HAP-1 (cell line): Measurements from ENCODE around the gene TGM4.

Source experiments
- DNase-seq, 2 experiments: peaks; one replicate each; pipeline ENCODE4 v3.0.0-alpha.2; 2016 to 2020; ENCODE audit warnings: low spot score in 2 of 2
- H3K27me3 ChIP-seq: fragments of 250-450 bp; sonication (Bioruptor Pico); 2 replicates; pipeline ENCODE4 v1.5.1; 2020; ENCODE audit warnings: low read depth, mild to moderate bottlenecking, moderate library complexity
- H3K36me3 ChIP-seq: fragments of 250-450 bp; sonication (Bioruptor Pico); replicated peaks from 2 replicates; pipeline ENCODE4 v1.5.1; 2020; ENCODE audit warnings: mild to moderate bottlenecking
- H3K4me1 ChIP-seq: fragments of 250-450 bp; sonication (Bioruptor Pico); 2 replicates; pipeline ENCODE4 v1.5.1; 2020; ENCODE audit warnings: mild to moderate bottlenecking
- H3K4me3 ChIP-seq: fragments of 250-450 bp; sonication (Bioruptor Pico); 2 replicates; pipeline ENCODE4 v1.5.1; 2020; ENCODE audit warnings: mild to moderate bottlenecking, moderate library complexity
- H3K9me3 ChIP-seq: fragments of 250-450 bp; sonication (Bioruptor Pico); 2 replicates; pipeline ENCODE4 v1.5.1; 2020; ENCODE audit warnings: mild to moderate bottlenecking, moderate library complexity
- in situ Hi-C: fragments of 300-500 bp; cut with MboI; formaldehyde crosslinking; loops from 3 replicates; pipeline ENCODE4 v1.14.3; 2020; ENCODE audit warnings: low sequenced_read_pairs, inconsistent platforms, mixed read lengths

TGM4 gene

DNA sequence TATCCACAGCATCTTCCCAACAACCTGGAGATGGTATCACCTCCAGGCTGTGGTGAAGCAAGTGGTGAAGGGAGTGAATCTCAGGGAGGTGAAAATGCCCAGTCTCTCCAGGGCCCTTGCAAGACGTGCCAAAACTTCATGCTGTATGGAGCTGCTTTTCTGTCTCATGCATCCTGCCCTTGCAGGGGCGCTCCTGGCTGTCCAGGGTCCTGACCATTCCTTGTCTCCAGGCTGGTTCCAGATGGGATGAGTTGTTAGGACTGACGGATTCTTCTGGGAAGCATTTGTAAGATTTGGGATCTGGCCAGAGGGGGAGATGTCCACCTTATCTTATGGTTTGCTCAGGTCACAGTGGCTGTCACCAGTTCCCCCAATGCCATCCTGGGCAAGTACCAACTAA is 15.8 kb downstream of the TGM4 start:
- no peaks in the 10 kb centered on the region for H3K36me3 ChIP-seq
- in situ Hi-C loops = no loop called here
- H3K9me3 ChIP-seq = no peaks in the 10 kb centered on the region
- no peaks in the 10 kb centered on the region for H3K27me3 ChIP-seq
- no peak for DNase-seq
- no peaks in the 10 kb centered on the region for H3K4me1 ChIP-seq
- no peak overlapping the region for H3K4me3 ChIP-seq

DNA sequence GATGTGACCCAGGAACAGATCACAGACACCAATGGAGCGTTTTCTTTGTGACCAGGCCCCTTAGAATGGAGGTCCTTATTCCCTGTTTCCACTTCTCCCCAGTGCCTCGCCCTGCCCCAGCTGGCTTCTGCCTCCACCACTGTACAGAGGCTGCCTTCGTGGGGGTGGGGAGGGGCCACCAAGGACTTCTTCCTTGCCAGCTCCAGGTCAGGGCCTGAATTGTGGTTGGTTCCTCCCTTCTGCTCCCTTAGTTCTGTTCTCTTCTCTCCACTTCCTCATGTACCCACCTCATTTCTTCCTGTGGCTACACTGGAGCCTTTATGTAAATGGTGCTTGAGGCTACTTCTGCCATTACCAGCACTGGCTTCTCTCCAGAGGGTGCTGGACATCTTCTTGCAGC is 16.4 kb downstream of the TGM4 start:
- H3K27me3 ChIP-seq = no peaks in the 10 kb centered on the region
- no peaks in the 10 kb centered on the region for H3K36me3 ChIP-seq
- no peak for DNase-seq
- H3K4me3 ChIP-seq = no peak overlapping the region
- H3K4me1 ChIP-seq = no peaks in the 10 kb centered on the region
- H3K9me3 ChIP-seq = no peaks in the 10 kb centered on the region
- in situ Hi-C loops = no loop called here

DNA sequence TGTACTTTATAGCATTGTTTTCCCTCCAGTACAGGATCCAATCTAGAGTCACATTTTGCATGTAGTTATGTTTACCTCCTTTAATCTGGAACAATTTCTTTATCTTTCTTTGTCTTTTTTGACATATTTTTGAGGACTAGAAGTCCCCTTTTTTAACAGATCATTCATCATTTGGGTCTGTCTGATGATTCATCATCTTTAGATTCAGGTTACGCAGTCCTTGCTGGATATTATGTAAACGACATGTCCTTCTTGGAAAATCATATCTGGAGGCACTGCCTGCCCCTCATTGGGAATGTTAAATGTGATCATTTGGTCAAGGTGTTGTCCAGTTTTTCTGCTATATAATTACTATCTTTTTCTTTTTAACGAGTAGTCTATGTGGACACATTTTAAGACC is 18.3 kb downstream of the TGM4 start:
- DNase-seq = no peak
- Histone ChIP-seq H3K27me3 (no peaks in the 10 kb centered on the region), H3K4me3 (no peak overlapping the region), H3K36me3 (no peaks in the 10 kb centered on the region), H3K9me3 (no peaks in the 10 kb centered on the region), H3K4me1 (no peaks in the 10 kb centered on the region)
- in situ Hi-C loops = no loop called here

DNA sequence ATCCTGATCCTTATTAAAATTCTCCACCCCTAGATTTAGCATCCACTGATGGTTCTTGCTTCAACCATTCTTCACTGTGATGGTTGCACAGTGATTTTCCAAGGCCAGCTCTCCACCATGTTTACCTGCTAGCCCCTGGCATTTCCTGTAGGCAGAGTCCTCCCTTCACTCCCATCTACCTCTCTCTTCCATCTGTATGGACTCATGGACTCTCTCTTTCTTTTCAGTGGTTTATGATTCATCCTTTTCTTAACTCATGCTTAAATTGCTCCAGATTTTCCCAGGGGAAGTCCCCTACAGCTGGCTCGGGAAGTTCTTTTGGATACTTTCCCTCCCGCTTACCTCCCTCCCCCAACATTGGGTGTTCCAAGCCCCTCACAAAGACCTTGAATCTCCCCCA is 18.7 kb downstream of the TGM4 start:
- no peaks in the 10 kb centered on the region for H3K4me1 ChIP-seq
- H3K36me3 ChIP-seq = no peaks in the 10 kb centered on the region
- in situ Hi-C loops = no loop called here
- DNase-seq = no peak
- H3K27me3 ChIP-seq = no peaks in the 10 kb centered on the region
- H3K9me3 ChIP-seq = no peaks in the 10 kb centered on the region
- H3K4me3 ChIP-seq = no peak overlapping the region

DNA sequence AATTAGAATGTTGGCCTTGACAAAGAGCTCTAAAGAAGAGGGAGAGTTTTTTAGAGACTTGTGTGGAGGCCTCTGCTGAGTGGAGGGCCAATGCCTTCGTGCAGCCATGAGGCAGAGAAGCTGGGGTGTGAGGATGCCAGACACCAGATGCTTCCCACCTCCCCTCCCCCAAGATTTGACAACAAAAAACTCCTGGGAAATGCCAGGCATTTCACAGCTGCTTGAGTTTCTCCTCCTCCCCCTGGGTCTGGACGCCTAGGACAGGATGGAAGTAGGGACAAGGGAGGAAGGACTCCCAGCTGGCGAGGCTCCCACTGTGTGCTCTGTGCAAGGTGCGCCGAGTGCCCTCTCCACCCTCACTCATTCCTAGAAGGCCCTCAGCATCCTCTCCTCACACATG is 20.1 kb downstream of the TGM4 start:
- no peak for DNase-seq
- in situ Hi-C loops = no loop called here
- Histone ChIP-seq H3K36me3 (no peaks in the 10 kb centered on the region), H3K27me3 (no peaks in the 10 kb centered on the region), H3K9me3 (no peaks in the 10 kb centered on the region), H3K4me1 (no peaks in the 10 kb centered on the region), H3K4me3 (no peak overlapping the region)

DNA sequence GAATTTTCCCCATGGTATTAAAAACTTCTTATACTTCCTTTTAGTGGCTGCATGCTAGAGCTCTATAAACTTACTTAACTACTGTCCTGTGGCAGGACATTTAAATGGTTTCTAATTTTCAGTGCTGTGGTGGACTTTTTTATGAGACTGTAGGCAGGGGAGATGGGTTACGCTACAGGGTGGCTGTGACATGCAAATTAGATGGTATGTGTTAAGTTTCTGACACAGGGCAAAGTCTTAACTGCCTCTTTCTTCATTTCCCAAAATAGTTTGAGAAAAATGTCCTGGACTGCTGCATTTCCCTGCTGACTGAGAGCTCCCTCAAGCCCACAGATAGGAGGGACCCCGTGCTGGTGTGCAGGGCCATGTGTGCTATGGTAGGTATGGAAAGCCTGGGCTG is 22.0 kb downstream of the TGM4 start:
- in situ Hi-C loops = no loop called here
- H3K27me3 ChIP-seq = no peaks in the 10 kb centered on the region
- H3K4me3 ChIP-seq = no peak overlapping the region
- DNase-seq = no peak
- no peaks in the 10 kb centered on the region for H3K4me1 ChIP-seq
- H3K9me3 ChIP-seq = no peaks in the 10 kb centered on the region
- H3K36me3 ChIP-seq = no peaks in the 10 kb centered on the region

DNA sequence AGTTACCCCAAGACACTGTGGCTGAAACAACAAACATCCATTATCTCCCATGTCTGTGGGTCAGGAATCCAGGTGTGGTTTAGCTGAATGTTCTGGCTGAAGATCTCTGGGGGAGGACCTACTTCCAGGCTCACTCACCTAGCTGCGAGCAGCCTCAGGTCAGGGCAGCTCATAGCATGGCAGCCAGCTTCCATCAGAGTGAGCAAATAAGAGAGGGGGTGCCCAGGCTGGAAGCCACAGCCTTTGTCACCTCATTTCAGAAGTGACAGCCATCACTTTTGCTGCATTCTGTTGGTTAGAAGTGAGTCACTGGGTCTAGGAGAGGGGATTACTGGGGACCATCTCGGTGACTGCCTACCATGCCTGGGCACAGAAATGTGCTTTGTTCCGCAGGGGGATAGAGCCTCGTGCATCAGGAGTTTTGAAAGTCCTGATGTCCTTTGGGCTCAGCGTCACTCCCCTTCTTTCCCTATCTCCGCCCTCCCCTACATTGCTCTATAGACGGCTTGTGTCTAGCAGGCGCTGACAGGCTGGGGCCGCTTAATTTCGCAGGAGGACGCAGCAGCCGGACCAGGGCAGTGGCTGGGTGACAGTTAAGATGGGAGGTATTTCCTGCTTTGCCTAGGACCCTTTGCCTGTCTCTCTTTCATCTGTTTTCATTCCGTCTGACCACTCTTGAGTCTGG is 25.4 kb downstream of the TGM4 start:
- H3K27me3 ChIP-seq = no peaks in the 10 kb centered on the region
- no peak overlapping the region for H3K4me3 ChIP-seq
- no peaks in the 10 kb centered on the region for H3K9me3 ChIP-seq
- in situ Hi-C loops = no loop called here
- H3K36me3 ChIP-seq = no peaks in the 10 kb centered on the region
- no peak for DNase-seq
- no peaks in the 10 kb centered on the region for H3K4me1 ChIP-seq

DNA sequence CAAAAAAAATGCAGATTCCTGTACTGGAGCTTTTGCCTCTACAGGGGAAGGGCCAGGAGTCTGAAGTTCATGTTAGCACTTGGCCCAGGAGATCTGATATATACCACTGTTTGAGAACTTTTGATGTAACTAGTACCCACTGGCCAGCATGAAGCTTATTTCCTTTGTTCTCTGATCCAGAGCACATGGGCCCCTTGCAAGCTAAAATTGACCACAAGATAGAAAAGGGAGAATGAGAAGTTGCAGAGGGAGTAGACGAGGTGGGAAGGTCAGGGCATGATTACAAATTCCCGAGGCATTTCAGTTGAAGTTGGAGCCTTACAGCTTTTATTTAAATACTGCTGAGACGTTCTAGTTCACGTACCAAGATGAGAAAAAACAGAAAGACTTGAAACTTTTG is 28.2 kb downstream of the TGM4 start:
- no peak for DNase-seq
- no peak overlapping the region for H3K4me3 ChIP-seq
- in situ Hi-C loops = no loop called here

DNA sequence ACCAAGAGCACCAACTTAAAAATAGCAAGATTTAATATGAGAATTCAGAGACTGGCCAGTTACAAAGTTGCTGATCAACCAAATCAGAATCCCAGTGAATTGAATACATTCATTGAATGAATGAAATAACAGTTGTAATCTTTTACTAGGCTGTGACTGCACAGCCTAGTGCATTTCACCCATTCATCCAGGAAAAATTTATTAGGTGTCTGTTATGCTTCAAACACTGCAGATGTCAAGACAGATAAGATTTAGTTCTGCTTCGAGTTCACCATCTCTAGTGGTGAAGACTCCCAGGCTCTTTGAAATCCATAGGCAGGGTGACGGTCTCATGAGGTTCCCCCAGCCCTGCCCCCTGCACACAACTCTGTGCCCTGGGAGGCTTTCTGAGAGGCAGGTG is 28.9 kb downstream of the TGM4 start:
- Histone ChIP-seq H3K4me1 (no peaks in the 10 kb centered on the region), H3K9me3 (no peaks in the 10 kb centered on the region), H3K36me3 (no peaks in the 10 kb centered on the region), H3K4me3 (no peak overlapping the region), H3K27me3 (no peaks in the 10 kb centered on the region)
- DNase-seq = no peak
- in situ Hi-C loops = no loop called here

More for the DNA sequence above, 28.2 kb downstream of the TGM4 start:
- no peaks in the 10 kb centered on the region for H3K36me3 ChIP-seq
- no peaks in the 10 kb centered on the region for H3K4me1 ChIP-seq
- no peaks in the 10 kb centered on the region for H3K27me3 ChIP-seq
- no peaks in the 10 kb centered on the region for H3K9me3 ChIP-seq

DNA sequence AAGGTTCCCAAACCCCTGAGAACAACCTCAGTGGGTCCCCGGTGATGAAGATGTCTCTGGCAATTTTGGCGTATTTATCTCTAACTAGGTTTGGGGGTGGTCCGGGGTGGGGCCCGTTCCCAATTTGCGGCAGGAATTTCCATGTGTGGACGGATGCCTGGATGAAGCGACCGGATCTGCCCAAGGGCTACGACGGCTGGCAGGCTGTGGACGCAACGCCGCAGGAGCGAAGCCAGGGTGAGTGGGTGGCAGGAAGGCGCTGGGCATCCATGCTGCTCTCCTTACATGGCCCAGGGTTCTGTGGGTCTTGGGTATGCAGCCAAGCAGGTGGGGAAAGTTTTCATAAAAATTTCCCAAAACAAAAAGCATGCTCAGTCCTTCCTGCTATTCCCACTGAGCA is 29.3 kb downstream of the TGM4 start:
- Histone ChIP-seq H3K9me3 (no peaks in the 10 kb centered on the region; the same call in 1 of the 2 replicates), H3K4me3 (no peak overlapping the region), H3K4me1 (no peaks in the 10 kb centered on the region), H3K27me3 (no peaks in the 10 kb centered on the region), H3K36me3 (no peaks in the 10 kb centered on the region)
- no peak for DNase-seq
- in situ Hi-C loops = no loop called here

DNA sequence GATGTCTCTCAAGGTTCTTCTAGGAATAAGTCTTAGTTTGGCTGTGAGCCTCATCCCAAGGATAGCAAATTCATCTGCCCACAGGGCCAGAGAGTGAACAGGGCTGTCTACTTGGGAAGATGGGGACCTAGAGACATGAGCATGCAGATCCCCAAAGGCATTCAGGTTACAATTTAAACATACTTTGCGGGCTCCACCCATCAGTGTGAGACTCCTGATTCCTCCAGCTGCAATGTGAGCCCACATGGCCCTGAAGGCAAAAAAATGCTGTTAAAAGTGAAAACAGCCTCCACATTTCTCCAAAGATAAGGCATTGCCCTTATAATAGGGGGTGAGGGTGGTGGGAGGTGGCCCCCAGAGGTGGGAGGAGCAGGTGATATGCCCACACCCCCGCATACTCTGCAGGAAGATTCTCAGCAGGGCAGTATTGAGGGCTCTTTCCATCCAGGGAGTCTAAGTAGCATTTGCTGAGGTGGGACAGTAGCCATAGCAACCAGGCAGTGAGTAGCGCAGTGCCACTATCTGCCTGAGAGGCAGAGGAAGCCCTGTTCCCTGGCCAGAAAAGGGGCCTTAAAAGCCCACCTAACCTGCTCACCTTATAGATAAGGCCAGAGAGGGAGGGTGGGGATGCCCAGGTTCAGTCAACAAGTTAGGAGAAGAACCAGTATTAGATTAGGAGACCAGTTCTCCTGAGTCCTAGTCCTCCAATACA is 31.2 kb downstream of the TGM4 start:
- Histone ChIP-seq H3K4me3 (no peak overlapping the region), H3K9me3 (no peaks in the 10 kb centered on the region; the same call in 1 of the 2 replicates), H3K27me3 (peaks cover 2% of the 10 kb centered on the region), H3K4me1 (no peaks in the 10 kb centered on the region), H3K36me3 (no peaks in the 10 kb centered on the region)
- in situ Hi-C loops = no loop called here
- no peak for DNase-seq

DNA sequence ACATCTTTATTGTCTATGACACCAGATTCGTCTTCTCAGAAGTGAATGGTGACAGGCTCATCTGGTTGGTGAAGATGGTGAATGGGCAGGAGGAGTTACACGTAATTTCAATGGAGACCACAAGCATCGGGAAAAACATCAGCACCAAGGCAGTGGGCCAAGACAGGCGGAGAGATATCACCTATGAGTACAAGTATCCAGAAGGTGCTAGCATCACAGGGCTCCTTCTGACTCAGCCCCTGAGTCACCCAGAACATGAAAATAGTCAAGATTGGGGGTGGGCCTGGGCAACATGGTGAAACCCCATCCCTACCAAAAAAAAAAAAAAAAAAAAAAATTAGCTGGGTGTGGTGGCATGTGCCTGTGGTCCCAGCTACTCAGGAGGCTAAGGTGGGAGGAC is 32.6 kb downstream of the TGM4 start:
- Histone ChIP-seq H3K36me3 (no peaks in the 10 kb centered on the region), H3K4me3 (no peak overlapping the region), H3K9me3 (no peaks in the 10 kb centered on the region; the same call in 1 of the 2 replicates), H3K27me3 (peaks cover 2% of the 10 kb centered on the region), H3K4me1 (no peaks in the 10 kb centered on the region)
- no peak for DNase-seq
- in situ Hi-C loops = no loop called here

DNA sequence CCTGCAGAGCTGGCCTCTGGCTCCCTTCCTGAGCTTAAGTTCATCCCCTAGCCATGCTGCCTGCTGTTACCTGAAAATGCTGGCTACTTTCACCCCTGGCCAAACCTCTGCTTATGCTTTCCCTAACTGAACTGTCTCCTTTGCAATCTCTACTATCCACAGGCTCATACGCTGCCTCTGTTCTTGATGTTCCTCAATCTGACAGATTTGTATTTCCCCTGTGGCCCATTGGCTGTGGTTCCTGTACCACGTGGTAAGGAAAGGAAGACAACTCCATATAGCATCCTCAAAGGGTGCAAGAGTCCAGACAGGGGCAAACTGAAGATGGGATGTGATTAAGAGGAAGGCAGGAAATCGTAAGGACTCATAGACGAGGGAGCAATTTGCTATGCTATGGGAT is 33.2 kb downstream of the TGM4 start:
- no peak for DNase-seq
- no peak overlapping the region for H3K4me3 ChIP-seq
- no peaks in the 10 kb centered on the region for H3K4me1 ChIP-seq
- peaks cover 2% of the 10 kb centered on the region for H3K27me3 ChIP-seq
- in situ Hi-C loops = no loop called here
- no peaks in the 10 kb centered on the region for H3K36me3 ChIP-seq
- no peaks in the 10 kb centered on the region; the same call in 1 of the 2 replicates for H3K9me3 ChIP-seq

DNA sequence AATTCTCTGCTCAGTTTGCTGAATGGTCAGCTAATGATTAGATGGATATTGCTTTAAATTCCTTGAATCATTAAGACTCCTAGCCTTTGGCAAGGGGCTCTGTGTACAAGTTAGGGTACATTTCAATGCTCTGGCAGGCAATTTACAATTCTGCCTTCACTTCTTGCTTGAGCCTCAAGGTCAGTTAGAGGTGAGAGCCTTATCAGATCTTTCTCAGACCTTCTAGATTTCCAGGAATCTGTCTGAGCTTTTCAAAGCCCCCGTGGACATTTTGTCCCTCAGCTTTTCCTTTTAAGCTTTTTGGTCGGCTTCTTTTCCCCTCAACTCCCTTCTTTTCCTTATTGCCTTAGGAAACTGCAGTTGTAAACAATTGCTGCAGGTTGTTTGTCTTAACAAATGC is 34.7 kb downstream of the TGM4 start:
- DNase-seq = no peak
- in situ Hi-C loops = no loop called here
- Histone ChIP-seq H3K27me3 (peaks cover 2% of the 10 kb centered on the region), H3K4me1 (no peaks in the 10 kb centered on the region), H3K36me3 (no peaks in the 10 kb centered on the region), H3K9me3 (no peaks in the 10 kb centered on the region; the same call in 1 of the 2 replicates), H3K4me3 (no peak overlapping the region)
